Posterior cingulate gyrus (tissue), 11 donors: ENCODE results near the gene TRMT1.

Experiments used
- DNase-seq, 10 donors: peaks; one replicate each; pipeline versions ENCODE4 v3.0.0 to v3.0.0-alpha.2; 2020 to 2021; ENCODE audit warnings: mixed read lengths in 3 of 10
- intact Hi-C: fragments of 100-400 bp; cut with DNase I; formaldehyde crosslinking; loops from one replicate; pipeline ENCODE4 v1.15.1; 2023

TRMT1 gene

DNA sequence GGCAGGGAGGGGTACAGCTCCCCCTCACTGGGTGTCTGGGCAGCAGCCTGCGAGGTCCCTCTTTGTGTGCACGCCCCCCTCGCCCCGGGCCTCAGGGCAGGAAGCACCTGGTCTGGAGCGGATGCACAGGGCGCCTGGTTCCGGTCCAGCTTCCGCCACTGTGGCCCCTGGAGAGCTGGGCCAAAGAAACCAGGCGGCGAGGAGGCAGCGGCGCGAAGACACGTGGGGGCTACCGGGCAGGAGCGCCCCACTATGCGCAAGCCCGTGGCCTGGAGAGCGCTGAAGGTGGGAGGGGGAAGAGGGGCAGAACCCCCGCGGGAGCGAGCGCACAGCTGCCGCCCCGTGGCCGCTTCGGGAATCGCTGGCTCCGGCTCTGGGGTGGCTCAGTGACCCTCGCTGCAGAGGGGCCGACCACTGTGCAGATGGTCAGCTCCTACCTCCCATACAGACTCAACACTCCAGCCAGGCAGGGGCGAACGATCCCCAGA lies 12.1 kb downstream of the TRMT1 start:
- peak in 6 of 10 donors; percentile 56 to 92 (median 70) for DNase-seq
- intact Hi-C loops: no loop called here

DNA sequence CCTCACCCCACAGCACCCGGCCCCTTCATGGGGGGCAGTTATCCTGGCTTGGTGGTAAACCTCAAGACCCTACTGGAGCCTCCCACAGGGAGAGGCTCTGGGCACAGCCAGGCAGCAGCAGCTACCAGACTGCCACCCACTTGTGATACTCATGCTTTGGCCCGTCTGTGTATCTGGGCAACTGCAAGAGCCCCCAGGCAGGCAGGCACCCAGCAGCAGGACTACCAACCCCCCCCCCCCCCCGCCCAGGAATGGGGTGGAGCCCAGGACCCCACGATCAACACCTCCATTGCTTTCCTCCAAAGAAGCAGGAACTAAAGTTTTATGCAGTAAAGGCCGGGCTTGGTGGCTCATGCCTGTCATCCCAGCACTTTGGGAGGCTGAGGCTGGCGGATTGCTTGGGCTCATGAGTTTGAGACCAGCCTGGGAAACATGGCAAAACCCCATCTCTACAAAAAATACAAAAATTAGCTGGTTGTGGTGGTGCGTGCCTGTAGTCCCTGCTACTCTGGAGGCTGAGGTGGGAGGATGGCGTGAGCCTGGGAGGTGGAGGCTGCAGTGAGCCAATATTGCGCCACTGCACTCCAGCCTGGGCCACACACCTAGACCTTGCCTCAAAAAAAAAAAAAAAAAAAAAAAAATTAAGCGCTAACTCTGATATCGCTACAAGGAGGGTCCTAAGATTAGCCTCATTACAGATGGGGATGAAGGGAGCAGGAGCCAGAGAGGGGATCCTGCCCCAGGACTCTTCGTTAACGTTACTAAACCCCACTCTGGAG lies 12.8 kb downstream of the TRMT1 start:
- DNase-seq: no peak
- intact Hi-C loops: no loop called here

DNA sequence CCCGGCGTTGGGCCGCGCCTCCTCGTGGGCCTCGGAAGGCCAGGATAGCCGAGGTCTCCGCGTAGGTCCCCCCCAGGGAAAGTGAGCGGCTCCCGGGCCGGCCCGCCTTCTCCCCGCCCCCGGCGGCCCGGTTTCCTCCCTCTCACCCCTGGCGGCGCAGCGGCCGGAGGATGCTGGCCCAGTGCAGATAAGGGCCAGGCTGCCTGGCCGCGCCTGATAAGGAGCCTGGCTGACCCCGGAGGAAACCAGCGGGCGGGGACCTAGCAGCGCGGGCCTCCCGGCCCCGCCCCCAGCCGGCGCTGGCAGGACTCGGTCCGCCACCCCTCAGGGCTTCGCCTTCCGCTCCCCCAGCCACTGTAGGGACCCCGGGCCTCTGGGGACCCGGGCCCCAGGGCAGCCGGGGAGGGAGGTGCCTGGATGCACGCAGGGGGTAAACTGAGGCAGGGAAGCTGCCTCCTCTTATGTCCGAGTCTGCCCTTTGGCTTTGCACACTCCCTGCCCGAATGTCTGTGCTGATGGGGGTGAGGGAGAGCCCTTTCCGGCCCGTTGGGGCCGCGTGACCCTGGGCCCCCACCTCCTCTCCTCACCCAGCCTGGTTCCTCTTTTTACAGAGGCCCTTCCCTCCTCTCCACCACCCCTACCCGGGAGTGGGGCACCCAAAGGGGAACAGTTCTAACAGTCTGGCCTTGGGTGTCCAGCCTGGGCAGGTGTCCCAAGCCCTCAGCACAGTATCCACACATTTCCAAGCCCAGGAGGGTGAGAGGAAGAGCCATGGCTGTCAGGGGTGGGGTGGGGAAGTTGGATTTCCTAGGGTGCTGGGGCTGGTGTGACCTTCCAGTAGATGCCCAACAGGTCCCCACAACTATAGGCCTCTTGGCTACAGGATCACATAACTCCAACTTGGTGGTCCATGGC lies 13.6 kb downstream of the TRMT1 start, which contains the start of gene LYL1:
LYL1 (minus strand) TSS at position 193 of the 915 bp plus-strand sequence. CDS start 1,687 bp downstream, outside the sequence.
- DNase-seq: no peak
- intact Hi-C loops: no loop called here

DNA sequence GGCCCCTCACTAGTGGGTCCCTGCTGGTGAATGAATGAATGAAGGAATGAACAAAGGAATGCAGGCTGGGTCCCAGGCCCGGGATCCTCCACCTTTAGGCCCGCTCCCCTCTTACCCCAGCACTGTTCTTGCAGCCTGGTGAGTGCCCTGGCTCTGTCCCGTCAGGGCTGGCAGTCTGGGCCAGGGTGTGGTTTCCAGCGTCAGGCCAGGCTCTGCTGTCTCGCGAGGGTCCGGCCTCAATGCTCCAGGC lies 14.2 kb downstream of the TRMT1 start:
- no peak for DNase-seq
- intact Hi-C loops: no loop called here

DNA sequence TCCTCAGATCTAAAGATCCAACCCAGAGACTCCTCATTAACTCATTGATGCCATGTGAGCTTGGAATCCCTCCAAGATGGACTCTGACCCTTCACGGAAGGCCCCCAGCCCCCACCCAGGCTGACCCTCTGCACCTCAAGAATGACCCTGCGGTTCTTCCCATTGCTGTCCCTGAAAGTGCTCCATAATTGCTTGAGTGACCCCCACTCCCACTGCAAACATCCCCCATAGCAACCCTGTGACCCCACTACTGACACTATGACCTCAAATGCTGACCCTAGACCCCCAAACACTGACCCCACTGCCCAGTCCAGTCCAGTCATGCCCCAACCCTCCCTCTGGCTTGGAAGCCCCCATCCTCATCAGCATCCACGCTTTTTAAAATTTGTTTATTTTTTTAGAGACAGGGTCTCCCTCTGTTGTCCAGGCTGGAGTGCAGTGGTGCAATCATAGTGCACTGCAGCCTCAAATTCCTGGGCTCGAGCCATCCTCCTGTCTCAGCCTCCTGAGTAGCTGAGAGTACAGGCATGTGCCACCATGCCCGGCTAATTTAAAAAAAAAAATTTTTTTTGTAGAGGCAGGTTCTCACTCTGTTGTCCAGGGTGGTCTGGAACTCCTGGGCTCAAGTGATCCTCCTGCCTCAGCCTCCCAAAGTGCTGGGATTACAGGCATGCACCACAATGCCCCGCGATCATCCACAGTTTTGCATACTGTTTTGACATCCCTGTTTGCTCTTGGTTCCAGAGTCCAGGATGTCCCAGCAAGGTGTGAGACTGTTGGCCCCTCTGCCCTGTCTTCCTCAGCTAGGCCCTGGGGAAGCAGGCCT lies 14.7 kb downstream of the TRMT1 start:
- DNase-seq: no peak
- intact Hi-C loops: no loop called here

DNA sequence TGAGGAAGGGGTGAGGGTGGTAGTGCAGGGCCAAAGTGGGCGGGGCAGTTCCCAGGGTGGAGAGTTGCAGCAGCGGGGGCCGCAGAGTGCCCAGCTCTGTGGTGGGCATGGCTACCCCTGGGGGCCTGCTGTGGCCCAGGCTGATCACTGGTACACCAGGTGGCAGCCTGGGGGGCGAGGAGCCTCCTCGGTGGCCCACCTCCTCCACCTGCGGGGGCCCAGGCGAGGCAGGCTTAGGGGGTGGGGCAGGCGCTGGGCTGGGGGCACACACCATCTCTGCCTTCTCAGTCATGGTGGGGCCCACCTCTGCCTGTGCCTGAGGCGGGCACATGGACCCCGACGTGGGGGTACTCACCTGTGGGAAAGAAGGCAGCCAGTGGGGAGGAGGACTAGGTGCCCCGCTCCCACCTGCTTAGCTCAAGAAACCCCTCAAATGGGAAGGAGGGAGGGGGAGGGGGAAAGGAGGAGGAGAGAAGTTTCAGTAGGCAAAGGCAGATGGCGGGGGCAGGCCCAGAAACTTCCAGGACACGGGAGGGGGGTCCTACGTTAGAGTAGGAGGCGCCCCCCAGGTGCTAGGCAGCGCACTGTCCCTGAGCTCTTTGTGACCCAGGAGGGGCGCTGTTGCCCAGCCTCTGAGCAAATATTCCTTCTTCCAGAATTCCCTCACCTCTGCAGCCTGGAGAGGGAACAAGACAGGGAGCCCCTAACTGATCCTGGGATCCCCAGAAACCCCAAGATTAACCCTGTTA lies 15.5 kb downstream of the TRMT1 start:
- intact Hi-C loops: no loop called here
- peak in 1 of 10 donors; percentile 19 for DNase-seq

DNA sequence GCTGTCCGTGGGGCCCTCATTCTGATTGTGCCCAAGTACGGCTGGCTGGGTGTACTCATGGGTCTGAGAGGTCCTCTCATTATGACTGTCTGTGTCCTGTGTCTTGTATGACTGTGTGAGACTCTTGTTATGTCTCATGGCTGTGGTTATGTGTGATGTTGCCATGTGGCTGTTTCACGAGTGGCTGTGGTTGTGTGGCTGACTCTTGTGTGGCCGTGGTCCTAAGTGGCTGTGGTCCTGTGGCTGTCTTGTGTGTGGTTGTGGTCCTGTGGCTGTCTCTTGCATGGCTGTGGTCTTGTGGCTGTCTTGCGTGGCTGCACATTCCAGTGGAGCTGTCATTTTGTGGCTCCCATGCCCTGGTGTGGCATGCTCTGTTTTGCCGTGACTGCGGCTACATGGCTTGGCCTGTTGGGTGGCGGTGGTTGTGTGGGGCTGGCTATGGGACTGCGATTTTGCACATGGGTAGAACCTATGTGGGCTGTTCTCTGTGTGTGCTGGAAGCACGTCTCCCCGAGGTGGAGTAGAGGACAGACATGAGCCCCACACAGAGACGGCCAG lies 16.4 kb downstream of the TRMT1 start:
- intact Hi-C loops: no loop called here

DNA sequence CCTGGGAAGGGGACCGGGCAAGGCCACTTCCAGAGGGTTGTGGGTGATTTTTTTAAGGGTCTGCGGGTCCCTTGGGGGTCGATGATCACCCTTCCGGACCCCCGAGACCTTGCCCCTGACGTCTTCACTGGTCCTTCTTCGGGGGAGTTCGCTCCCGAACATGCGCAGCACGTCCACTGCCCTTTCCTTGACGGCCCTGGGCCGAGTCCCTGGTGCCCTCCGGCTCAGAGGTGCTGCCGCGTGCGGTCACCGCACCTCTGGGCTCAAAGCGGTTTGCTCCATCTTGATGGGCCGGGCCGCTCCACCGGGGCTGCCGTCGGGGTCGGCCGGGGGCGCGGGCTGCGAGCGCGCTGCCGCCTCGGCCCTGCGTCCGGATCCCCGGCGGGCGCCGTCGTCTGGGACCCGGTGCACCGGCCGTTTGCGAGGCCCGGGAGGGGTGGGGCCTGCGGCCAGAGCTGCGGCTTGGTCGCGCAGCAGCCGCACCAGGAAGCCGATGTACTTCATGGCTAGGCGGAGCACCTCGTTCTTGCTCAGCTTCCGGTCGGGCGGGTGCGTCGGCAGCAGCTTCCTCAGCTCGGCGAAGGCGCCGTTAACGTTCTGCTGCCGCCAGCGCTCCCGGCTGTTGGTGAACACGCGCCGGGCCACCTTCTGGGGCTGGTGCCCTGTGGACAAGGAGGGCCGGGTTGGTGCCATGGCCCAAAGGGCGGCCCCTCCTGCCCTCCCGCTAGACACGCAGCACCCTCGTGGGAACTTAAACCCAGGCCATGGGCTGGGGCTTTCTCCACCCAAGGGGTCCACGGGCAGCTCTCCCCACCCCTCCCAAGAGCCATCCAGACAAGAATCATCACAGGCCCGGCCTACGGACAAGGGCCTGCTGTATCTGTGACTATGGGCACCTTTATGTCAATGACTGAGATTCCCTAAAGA lies 17.2 kb downstream of the TRMT1 start:
- intact Hi-C loops: no loop called here
- DNase-seq: peak in 5 of 10 donors; percentile 60 to 94 (median 87)

More for the DNA sequence above, 16.4 kb downstream of the TRMT1 start:
- peak in 1 of 10 donors; percentile 18 for DNase-seq

DNA sequence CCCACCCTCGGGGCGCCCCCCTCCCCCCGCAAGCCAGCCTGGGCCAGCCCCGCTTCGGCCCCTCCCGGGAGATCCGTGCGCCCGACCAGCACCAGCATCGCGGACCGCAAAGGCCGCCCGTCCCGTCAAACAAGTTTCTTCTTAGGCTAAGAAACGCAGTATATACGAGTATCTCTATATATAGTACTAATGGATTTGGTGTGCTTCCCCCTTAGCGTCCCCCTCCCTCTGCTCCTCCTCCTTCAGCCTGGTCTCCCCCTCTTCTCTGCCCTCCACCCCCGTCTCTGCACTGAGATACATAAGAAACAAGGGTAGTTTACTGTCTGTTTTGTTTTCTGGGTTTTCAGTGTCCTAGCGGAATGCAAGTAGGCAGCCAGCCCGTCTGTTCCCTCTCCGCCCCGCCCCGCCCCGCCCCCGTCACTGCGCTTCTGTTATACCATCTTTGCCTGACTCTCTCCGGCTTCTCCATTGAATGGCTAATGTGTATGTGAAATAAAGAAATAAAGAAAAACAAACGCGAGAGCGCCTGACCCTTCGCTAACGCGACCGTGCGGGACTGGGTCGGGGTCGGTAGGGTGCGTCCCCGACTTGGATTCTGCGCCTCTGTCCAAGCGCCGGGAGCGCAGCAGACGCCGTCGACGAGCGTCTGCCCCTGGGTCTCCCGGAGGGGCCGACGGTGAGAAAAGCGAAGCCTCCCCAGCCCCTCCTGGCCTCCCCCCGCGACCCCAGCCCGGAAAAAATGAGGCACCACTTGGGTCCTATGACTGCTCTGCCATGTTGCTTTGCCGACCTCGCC lies 18.1 kb downstream of the TRMT1 start:
- no peak for DNase-seq
- intact Hi-C loops: no loop called here

DNA sequence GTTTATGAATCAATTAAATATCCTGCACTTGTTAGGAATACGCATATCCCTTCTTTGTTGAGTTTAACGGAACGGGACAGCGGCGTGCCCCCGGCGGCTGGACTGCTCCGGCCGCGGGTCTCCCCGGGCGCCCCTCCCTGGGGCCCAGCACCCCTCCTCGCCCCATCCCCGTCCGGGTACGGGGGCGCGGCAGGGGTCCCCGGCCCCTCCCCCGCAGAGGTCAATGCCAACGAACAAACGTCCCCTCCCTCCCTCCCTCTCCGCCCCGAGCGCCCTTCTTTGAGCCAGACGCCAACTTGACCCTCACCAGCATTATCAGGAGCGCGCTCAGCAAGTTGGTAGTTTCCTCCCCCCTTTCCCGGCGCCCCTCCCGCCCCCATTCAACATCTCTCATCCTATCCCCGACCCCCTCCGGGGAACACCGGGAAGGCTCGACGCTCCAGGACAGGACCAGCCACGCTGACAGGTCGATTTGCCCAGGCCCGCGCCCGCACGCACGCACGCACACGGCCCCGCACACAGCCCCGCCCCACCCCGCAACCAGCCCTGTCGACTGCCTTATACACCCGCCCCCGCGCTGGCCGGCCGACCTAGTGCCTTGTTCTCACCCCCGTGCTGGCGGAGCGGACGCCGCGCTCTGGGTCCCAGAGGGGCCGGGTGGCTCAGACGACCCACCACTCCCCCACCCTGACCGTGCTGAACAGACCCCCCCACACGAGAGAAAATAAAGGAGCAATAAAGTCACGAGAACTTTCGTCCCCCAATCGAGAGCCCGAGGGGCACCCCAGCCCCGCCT lies 18.9 kb downstream of the TRMT1 start:
- no peak for DNase-seq
- intact Hi-C loops: no loop called here

DNA sequence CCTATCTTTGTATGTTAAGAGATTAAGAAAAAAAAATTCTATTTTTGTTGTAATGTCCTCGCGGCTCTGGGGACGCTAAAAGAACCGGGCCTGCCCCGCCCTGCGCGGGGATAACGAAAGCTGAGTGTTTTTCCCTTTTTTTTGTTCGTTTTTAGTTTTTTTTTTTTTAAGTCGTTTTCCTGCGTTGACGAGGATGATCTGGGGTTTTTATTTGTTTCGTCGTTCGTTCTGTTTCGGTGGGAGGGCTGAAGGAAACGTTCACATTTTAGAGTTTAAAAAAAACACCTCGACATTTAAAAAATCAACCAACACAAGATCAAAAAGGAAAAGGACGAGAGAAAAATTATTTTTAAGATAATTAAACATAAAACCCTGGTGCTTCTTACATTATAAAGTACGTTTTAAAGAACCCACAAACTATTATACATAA lies 19.5 kb downstream of the TRMT1 start:
- intact Hi-C loops: no loop called here
- DNase-seq: no peak

DNA sequence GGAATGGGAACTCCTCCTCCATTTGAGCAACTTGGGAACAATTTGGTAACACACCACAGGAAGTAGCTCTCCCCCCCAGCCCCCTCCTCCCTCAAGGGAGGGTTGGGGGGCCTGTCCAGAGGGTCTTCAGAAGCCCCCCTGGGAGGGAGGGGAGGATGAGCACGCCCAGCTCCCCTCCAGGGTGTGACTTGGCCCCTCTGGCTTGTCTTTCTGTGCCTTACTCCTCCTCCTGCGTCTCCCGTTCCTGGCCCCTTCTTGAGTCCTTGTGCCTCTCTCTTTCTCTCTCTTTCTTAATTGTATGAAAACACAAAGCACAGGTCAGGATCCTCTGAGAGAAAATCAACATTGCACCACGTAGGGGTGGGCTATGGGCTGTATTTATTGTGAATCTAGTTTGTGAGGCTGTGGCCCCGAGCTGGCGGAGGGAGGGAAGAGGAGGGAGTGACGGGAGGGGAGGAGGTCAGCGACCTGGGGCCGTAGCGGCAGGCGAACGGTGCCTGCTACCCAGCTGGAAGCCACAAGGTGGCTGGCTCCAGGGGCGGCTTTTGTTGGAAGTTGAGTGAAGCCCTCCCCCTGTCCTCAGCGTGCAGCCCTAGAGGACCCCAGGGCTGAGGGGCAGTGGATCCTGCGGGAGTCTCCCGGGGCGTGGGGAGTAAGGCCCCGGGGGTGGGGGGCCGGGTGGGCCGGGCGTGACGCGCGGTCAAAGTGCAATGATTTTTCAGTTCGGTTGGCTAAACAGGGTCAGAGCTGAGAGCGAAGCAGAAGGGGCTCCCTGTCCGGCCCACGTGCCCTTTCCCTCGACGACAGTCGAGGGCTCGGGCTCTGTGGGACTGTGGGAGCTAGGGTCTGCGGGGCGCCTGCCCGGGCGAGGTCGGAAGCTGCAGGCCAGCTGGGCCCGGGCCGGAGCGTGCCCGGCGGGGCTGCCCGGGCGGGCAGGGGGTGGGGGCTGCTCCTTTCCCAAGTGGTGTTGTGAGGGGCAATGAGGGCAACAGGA lies 20.3 kb downstream of the TRMT1 start:
- intact Hi-C loops: no loop called here

DNA sequence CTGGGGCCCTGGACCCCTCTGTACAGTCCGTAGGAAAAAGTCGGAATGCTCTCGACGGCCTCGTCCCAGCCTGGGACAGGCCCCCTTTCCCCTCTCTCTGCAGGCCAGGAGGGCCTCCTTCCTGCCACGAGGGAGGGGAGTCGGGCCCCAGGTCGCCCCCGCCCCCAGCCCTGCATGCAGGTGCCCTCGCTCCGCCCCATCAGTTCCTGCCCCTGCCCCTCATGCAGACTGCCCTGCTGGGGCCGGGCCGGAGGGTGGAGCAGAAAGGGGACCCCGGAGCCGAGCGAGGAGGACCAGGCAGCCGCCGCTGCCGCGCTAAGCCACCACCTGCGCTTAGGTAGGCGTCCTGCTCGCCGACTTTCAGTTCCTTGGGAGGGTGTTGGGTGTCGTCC lies 21.2 kb downstream of the TRMT1 start:
- no peak for DNase-seq
- intact Hi-C loops: no loop called here

More for the DNA sequence above, 20.3 kb downstream of the TRMT1 start:
- DNase-seq: no peak

DNA sequence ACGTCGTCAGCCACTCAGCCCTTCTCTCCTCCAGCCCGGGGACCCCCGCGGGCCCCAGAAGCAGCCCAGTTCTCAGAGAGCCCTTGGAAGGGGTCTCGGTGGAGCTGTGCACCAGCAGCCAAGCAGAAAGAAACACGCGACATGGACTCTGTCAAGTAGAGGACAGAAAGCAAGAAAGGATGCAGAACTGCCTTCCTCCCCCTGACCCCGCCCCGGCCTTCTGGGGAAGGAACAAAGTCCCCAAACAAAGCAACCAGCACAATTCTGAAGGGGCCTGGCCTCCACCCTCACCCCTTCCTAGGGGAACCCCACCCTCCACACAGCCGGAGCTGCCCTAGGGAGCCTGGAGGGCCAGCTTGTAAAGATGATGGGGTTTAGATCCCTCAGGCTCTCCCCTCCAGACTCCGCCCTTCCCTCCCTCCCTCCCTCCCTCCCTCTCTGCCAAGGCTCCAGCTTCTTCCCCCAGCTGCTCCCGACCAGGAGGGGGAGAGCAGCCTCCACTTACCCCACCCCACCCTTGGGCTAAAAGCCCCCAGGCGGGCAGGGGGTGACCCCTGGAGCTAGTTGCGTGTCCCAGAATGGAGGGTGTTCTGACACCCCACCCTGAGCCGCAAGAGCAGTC lies 21.7 kb downstream of the TRMT1 start:
- DNase-seq: no peak
- intact Hi-C loops: loop anchor here (5.0 kb wide), 1 partner anchor 63 kb away; no protein-coding TSS in a partner anchor

DNA sequence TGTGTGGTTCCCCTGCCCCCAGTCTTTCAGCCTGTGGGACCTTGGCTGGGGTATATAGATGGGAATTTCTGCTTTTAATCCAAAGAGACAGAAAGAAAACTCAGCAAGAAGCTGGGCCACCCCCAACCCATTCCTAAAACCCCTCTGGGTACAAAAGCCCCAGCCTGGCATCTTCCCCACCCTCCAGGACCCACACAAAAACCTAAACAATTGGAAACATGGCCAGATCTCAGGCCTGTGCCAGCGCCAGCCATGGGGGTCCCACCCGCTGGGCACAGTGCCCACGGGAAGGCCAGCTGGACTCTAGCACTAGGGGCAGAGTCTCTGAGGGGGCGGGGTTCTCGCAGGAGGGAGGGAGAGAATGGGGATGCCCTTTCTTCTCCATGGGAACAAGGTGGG lies 22.4 kb downstream of the TRMT1 start:
- peak in 1 of 10 donors; percentile 19 for DNase-seq
- intact Hi-C loops: loop anchor here (5.0 kb wide), 1 partner anchor 62 kb away; no protein-coding TSS in a partner anchor
